ENCODE measurements around the gene ZNF423. TPM values are rescaled to one million over a fixed set of nuclear protein-coding genes. Genes with fewer than 3 reads are reported as not detected.

Gene ZNF423
- total RNA-seq, 4 donors from 2014 or later, result 7.0 to 19.7 (median 8.4) TPM

DNA sequence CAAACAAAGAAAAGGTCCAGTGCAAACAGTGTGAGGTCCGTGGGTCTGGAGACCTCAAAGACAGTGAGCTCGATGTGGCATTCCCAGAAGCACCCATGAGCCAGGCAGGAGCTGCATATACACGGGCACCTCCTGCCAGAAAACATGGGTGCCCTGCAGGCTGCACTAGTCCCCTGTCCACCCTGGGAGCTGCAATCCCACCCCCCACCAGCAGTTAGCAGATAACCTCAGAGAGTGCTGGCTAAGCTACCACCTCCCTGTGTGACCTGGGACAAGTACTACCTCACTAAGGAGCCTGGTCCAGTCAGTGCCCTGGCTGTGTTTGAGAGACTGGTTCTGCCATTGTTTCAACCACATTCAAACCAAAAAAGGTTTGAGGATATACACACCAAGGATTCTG lies 135.7 kb downstream of the ZNF423 start:
- Histone ChIP-seq H3K27me3 (no peaks in the 10 kb centered on the region), H3K4me3 (no peak overlapping the region), H3K4me1 (peaks cover 0 to 17% (median 0%) of the 10 kb centered on the region in 3 donors), H3K27ac (no peak overlapping the region), H3K9me3 (no peaks in the 10 kb centered on the region), H3K36me3 (no peaks in the 10 kb centered on the region)
- ATAC-seq, result no peak
- TF ChIP-seq POLR2AphosphoS5 (IDR thresholded peaks at IDR 0.05), result no peak
- TF ChIP-seq, protein P1, sequence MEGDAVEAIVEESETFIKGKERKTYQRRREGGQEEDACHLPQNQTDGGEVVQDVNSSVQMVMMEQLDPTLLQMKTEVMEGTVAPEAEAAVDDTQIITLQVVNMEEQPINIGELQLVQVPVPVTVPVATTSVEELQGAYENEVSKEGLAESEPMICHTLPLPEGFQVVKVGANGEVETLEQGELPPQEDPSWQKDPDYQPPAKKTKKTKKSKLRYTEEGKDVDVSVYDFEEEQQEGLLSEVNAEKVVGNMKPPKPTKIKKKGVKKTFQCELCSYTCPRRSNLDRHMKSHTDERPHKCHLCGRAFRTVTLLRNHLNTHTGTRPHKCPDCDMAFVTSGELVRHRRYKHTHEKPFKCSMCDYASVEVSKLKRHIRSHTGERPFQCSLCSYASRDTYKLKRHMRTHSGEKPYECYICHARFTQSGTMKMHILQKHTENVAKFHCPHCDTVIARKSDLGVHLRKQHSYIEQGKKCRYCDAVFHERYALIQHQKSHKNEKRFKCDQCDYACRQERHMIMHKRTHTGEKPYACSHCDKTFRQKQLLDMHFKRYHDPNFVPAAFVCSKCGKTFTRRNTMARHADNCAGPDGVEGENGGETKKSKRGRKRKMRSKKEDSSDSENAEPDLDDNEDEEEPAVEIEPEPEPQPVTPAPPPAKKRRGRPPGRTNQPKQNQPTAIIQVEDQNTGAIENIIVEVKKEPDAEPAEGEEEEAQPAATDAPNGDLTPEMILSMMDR (IDR thresholded peaks at IDR 0.05), result no peak
- TF ChIP-seq POLR2A (IDR thresholded peaks at IDR 0.05), result no peak
- no peak for TF ChIP-seq EP300 (IDR thresholded peaks at IDR 0.05)
- 80 to 100% methylated on average over 1 of the region's 3 CpGs for WGBS, 2 donors (ENCODE audit: low coverage in 1 of 2)

DNA sequence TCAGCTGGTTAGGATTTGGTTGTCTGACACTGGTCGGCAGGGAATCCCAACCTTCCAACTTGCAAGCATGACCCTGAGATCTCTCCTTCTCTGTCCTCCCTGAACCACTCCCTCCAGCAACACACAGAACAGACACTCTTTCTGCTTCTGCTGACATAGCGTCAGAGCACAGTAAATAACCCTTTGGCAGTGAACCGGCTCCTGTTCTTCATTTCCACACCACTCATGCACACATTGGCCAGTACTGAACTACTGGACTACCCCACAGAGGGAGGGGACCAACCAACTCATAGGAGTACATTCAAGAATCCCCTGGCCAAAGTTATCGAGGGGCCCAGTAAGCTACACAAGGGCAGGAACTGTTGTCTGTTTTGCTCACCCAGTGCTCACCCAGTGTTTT lies 138.2 kb downstream of the ZNF423 start:
- no peak overlapping the region for H3K27ac ChIP-seq
- ATAC-seq, result no peak
- no peaks in the 10 kb centered on the region for H3K36me3 ChIP-seq
- TF ChIP-seq EP300 (IDR thresholded peaks at IDR 0.05), result no peak
- TF ChIP-seq POLR2A (IDR thresholded peaks at IDR 0.05), result no peak
- no peak for TF ChIP-seq POLR2AphosphoS5 (IDR thresholded peaks at IDR 0.05)
- TF ChIP-seq, protein P1 (IDR thresholded peaks at IDR 0.05), result no peak
- no peak overlapping the region for H3K4me3 ChIP-seq
- H3K9me3 ChIP-seq, result no peaks in the 10 kb centered on the region
- WGBS, 2 donors (ENCODE audit: low coverage in 1 of 2), result 74 to 87% methylated on average over 3 of the region's 4 CpGs
- no peaks in the 10 kb centered on the region for H3K27me3 ChIP-seq
- peaks cover 0 to 17% (median 0%) of the 10 kb centered on the region in 3 donors for H3K4me1 ChIP-seq

DNA sequence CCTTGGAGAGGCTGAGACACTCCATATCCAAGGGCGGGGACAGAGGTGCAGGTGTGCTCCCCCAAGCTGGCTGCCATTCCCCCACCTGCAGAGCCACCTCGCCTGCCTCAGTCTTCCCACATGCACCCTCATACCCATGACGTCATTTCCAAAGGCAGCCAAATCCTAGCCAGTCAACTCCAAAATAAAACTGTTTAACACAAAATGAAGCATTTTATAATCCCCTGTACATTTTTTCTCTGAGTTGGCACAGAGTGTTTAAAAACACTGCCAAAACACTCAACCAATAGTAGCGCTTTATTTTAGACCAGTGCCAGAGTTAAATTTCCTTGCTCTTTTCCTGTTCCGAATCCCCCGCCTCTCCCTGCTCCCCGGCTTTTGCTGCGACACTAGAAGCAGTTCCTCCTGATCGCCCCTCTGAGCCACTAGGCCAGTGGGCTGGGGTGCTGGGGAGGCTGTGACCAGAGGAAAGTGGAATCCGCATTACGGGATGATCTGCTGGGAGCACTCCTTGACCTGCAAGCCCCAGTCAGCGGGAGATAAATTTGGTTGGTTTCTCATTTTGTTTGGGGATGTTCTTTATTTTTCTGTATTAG lies 139.5 kb downstream of the ZNF423 start:
- no peak overlapping the region for H3K4me3 ChIP-seq
- no peak overlapping the region for H3K27ac ChIP-seq
- WGBS, 2 donors (ENCODE audit: low coverage in 1 of 2), result 41 to 56% methylated on average over 6 to 9 of the region's 12 CpGs
- H3K4me1 ChIP-seq, result peaks cover 0 to 17% (median 0%) of the 10 kb centered on the region in 3 donors
- ATAC-seq, result no peak
- TF ChIP-seq POLR2AphosphoS5 (IDR thresholded peaks at IDR 0.05), result no peak
- TF ChIP-seq EP300 (IDR thresholded peaks at IDR 0.05), result no peak
- TF ChIP-seq POLR2A (IDR thresholded peaks at IDR 0.05), result no peak
- TF ChIP-seq, protein P1 (IDR thresholded peaks at IDR 0.05), result no peak
- H3K27me3 ChIP-seq, result no peaks in the 10 kb centered on the region
- H3K36me3 ChIP-seq, result no peaks in the 10 kb centered on the region
- H3K9me3 ChIP-seq, result no peaks in the 10 kb centered on the region

DNA sequence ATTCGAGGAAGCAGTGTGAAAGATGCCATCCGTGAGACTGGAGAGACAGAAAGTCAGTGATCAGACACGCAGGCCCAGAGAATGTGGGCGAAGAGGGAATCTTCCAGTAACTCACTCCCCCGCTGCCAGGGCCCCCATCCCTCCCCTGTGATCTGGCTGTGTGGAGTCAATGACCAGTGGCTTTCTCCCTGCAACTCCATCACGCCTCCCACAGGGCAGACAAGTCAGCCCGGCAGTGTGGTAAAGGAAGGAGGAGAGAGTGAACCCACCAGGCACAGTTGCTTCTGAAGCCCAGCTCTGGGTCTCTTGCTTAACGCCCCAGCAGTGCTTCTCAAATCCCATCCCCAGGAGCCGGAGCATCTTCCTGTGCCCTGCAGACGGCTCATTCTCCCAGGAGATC lies 142.1 kb downstream of the ZNF423 start:
- WGBS, 2 donors (ENCODE audit: low coverage in 1 of 2), result 100% methylated on average over 2 of the region's 10 CpGs; no CpG with 5 or more reads in 1 of the 2 donors
- Histone ChIP-seq H3K4me3 (no peak overlapping the region), H3K36me3 (no peaks in the 10 kb centered on the region), H3K27ac (no peak overlapping the region), H3K9me3 (no peaks in the 10 kb centered on the region), H3K4me1 (peaks cover 0 to 17% (median 0%) of the 10 kb centered on the region in 3 donors), H3K27me3 (no peaks in the 10 kb centered on the region)
- TF ChIP-seq EP300 (IDR thresholded peaks at IDR 0.05), result no peak
- TF ChIP-seq, protein P1 (IDR thresholded peaks at IDR 0.05), result no peak
- TF ChIP-seq POLR2A (IDR thresholded peaks at IDR 0.05), result no peak
- TF ChIP-seq POLR2AphosphoS5 (IDR thresholded peaks at IDR 0.05), result no peak
- no peak for ATAC-seq

DNA sequence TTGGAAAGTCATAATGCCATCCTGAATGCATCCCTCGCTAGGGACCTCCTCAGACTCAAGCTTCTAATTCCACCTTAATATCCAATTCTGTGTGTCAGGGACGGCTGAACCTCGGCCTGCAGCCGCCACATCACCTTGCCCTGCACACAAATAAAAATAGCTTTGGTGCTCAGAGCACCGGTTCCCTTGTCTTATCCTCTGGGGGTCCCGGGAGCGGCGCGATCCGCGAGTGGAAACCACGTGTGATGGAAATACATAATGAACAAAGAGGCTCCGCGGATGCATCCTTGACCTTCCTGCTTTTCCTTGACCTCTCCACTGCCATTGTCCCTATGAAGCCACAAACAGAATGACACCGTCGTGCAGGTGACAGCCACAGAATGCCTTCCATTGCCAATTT lies 143.4 kb downstream of the ZNF423 start:
- no peaks in the 10 kb centered on the region for H3K27me3 ChIP-seq
- H3K4me1 ChIP-seq, result peaks cover 0 to 17% (median 0%) of the 10 kb centered on the region in 3 donors
- H3K27ac ChIP-seq, result no peak overlapping the region
- H3K4me3 ChIP-seq, result no peak overlapping the region
- 97 to 100% methylated on average over 1 to 14 of the region's 16 CpGs for WGBS, 2 donors (ENCODE audit: low coverage in 1 of 2)
- H3K9me3 ChIP-seq, result no peaks in the 10 kb centered on the region
- TF ChIP-seq EP300 (IDR thresholded peaks at IDR 0.05) (no peak), POLR2A (IDR thresholded peaks at IDR 0.05) (no peak), POLR2AphosphoS5 (IDR thresholded peaks at IDR 0.05) (no peak)
- TF ChIP-seq, protein P1 (IDR thresholded peaks at IDR 0.05), result no peak
- no peak for ATAC-seq
- H3K36me3 ChIP-seq, result no peaks in the 10 kb centered on the region
